ENCODE results near the gene ITGBL1.

- TF ChIP-seq CTCF (tag by site-specific recombination; IDR thresholded peaks at IDR 0.05) (no peak), ZNF202 (tag by site-specific recombination; IDR thresholded peaks at IDR 0.05; ENCODE audit: borderline replicate concordance) (no peak), ZNF639 (tag by site-specific recombination; IDR thresholded peaks at IDR 0.05) (no peak)
Observed at GRCh38 chr13:101570410-101570809, 117.9 kb downstream of the ITGBL1 start.

All from HEK293 (cell line).